Measurements from ENCODE around the gene FBXO31. TPM values are rescaled to one million over a fixed set of nuclear protein-coding genes. Genes with fewer than 3 reads are reported as not detected.
"Not testable (repeated sequence)": the region's sequence is repeated elsewhere in the genome, so short reads cannot be mapped to it uniquely, and the experiment has no call there.

The FBXO31 gene
- total RNA-seq, 1 donor from 2014 or later: 93.3 TPM

DNA sequence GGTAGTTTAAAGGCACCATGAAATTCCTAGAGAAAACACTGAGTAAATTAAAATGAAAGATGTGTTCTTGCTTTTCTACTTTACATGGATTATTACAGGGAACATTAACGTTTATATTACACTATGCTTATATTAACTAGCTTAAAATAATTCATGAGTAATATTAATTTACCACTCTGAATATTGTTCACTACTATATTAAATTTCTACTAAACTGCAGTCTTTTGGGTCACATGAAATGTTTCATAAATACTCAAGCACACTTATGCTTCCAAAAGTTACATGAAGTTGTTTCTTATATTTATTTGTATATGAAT is 5.2 kb upstream of the FBXO31 start:
- no peak for DNase-seq (ENCODE audit: extremely low spot score in 2 of 2)
- Histone ChIP-seq H3K27me3 (no peaks in the 10 kb centered on the region), H3K4me1 (peaks cover 49% of the 10 kb centered on the region), H3K36me3 (no peaks in the 10 kb centered on the region), H3K9me3 (no peaks in the 10 kb centered on the region), H3K4me3 (peak overlapping the region; percentile 21 to 41), H3K27ac (peak overlapping the region; percentile 98)
- no peak for TF ChIP-seq POLR2A (IDR thresholded peaks at IDR 0.05)
- TF ChIP-seq POLR2AphosphoS5 (IDR thresholded peaks at IDR 0.05; ENCODE audit: insufficient read depth in 1 of 2, low read depth in 1 of 2): no peak
- TF ChIP-seq, protein P1, sequence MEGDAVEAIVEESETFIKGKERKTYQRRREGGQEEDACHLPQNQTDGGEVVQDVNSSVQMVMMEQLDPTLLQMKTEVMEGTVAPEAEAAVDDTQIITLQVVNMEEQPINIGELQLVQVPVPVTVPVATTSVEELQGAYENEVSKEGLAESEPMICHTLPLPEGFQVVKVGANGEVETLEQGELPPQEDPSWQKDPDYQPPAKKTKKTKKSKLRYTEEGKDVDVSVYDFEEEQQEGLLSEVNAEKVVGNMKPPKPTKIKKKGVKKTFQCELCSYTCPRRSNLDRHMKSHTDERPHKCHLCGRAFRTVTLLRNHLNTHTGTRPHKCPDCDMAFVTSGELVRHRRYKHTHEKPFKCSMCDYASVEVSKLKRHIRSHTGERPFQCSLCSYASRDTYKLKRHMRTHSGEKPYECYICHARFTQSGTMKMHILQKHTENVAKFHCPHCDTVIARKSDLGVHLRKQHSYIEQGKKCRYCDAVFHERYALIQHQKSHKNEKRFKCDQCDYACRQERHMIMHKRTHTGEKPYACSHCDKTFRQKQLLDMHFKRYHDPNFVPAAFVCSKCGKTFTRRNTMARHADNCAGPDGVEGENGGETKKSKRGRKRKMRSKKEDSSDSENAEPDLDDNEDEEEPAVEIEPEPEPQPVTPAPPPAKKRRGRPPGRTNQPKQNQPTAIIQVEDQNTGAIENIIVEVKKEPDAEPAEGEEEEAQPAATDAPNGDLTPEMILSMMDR (IDR thresholded peaks at IDR 0.05): no peak
- intact Hi-C loops (cut with DNase I): no loop called here

DNA sequence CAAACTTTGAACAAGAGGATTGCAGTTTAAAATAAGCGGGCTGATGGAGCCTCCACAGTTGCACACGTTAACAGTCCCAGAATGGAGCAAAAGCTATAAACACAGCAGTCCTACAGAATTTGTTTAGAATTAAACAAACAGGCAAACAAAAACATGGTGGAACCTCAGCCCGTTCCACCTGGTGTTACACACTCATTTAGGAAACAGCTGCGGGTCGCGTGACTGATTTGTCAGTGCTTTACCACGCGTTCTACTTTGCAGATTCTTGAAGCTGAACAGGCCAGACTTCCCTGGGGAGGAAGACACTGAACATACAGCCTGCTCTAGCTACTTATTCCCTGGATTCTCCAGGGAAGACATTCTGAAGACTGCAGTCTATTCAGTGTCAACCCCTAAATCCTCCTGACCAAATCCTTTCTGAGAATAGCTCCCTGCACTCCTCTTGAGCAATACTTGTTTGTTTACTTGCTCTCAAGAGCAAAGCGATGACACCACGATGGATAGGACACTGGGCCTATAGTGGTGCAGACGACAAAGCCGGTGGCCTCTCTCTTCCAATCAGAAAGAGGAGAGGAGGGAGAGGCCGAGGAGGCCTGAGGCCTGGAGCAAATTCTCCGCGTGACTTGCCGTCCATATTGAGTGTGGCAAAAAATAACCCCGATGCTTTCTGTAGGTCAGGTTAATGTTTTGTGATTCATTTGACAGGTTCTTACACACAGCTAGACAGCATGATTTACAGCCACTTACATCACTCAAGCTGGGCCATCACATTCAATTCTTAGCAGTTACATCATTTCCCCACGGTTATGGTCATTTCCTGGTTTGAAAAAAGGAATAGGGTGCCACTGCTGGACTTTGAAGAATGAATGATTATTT is 4.6 kb upstream of the FBXO31 start:
- peak overlapping the region; percentile 21 to 41 for H3K4me3 ChIP-seq
- TF ChIP-seq, protein P1 (IDR thresholded peaks at IDR 0.05): no peak
- TF ChIP-seq POLR2A (IDR thresholded peaks at IDR 0.05): peak in 1 of 2 donors; percentile 78
- peak; percentile 58 to 100 for TF ChIP-seq POLR2AphosphoS5 (IDR thresholded peaks at IDR 0.05; ENCODE audit: insufficient read depth in 1 of 2, low read depth in 1 of 2)
- H3K36me3 ChIP-seq: no peaks in the 10 kb centered on the region
- H3K27ac ChIP-seq: peak overlapping the region; percentile 98
- intact Hi-C loops (cut with DNase I): no loop called here
- no peaks in the 10 kb centered on the region for H3K27me3 ChIP-seq
- H3K9me3 ChIP-seq: no peaks in the 10 kb centered on the region
- peaks cover 43% of the 10 kb centered on the region for H3K4me1 ChIP-seq
- DNase-seq (ENCODE audit: extremely low spot score in 2 of 2): peak; percentile 99 to 100

DNA sequence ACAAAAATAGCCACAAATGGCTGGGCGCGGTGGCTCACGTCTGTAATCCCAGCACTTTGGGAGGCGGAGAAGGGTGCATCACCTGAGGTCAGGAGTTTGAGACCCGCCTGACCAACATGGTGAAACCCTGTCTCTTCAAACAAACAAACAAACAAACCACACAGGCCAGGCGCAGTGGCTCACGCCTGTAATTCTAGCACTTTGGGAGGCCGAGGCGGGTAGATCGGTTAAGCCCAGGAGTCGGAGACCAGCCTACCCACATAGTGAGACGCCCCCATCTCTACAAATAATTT is 1.2 kb upstream of the FBXO31 start:
- H3K9me3 ChIP-seq; H3K27me3 ChIP-seq; H3K36me3 ChIP-seq; DNase-seq (ENCODE audit: extremely low spot score in 2 of 2): not testable (repeated sequence)
- Histone ChIP-seq H3K4me3 (peak overlapping the region; percentile 62 to 94), H3K4me1 (peaks cover 68% of the 10 kb centered on the region), H3K27ac (peak overlapping the region; percentile 98)
- intact Hi-C loops (cut with DNase I): loop anchor here (5.0 kb wide), 1 partner anchor 58 kb away; no protein-coding TSS in a partner anchor

DNA sequence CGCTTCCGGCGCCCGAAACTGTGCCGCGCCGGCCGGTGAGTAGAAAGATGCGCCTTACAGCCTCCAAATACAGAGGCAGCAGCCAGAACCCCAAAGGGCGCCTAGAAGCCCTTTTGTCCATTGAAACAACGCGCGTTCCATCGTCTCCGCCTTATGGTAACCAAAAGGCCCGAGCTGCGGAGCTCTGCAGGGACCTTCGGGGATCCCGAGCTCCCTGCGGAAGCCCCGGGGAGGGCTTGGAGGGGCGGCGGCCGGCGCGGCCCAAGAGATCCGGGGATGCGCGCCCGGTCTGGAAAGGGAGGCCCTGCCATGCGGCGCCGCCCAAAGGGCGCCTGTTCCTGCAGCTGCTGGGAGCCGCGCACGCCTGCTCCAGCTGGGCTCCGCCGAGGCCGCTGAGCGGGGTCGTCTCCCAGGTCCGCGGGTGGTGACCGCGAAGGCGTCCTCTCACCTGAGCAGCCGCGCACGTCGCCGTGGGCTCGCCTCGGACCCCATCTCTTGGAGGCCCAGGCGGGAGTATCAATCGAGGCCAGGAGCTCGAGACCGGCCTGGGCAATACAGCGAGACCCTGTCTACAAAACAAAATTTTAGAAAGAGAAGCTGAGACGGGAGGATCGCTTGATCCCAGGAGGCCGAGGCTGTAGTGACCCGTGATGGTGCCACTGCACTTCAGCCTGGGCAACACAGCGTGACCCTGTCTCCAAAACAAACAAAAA is 742 bp upstream of the FBXO31 start:
- peak; percentile 29 to 80 for TF ChIP-seq POLR2AphosphoS5 (IDR thresholded peaks at IDR 0.05; ENCODE audit: insufficient read depth in 1 of 2, low read depth in 1 of 2)
- TF ChIP-seq, protein P1 (IDR thresholded peaks at IDR 0.05): no peak
- DNase-seq (ENCODE audit: extremely low spot score in 2 of 2): no peak
- intact Hi-C loops (cut with DNase I): loop anchor here (5.0 kb wide), 1 partner anchor 57 kb away; no protein-coding TSS in a partner anchor

DNA sequence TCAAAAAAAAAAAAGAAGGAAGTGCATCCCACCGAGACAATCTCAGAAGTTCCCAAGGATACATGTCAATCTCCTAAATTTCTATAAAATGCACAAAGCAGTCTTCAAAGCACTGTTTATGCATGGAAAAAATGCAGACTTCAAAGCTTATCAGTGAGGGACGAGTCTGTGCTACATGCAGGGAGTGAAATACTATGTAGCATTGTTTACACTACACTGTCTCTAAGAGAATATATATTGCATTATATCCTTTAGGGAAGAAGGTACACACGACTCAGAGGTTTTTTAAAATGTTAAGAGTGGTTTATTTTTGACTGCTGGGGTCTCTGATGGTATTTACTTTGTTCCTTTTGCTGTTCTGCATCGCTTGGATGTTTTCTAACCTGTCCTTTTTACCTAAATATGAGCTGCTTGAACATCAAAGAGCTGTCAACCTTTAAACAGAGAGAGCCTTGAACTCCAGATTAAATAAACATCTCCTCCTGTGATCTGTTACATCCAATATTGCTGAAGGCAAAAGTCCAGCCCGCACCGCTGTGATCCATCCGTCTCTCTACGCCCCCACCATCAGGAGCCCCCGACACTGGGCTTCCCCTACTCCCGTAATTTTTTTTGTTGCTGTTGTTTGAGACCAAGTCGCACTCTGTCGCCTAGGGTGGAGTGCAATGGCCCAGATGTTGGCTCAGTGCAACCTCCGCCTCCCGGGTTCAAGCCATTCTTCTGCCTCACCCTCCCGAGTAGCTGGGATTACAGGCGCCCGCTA is 1.4 kb downstream of the FBXO31 start:
- no peak for DNase-seq (ENCODE audit: extremely low spot score in 2 of 2)
- no peaks in the 10 kb centered on the region for H3K9me3 ChIP-seq
- intact Hi-C loops (cut with DNase I): loop anchor here (5.0 kb wide), 1 partner anchor 55 kb away; no protein-coding TSS in a partner anchor
- no peaks in the 10 kb centered on the region for H3K36me3 ChIP-seq
- peak overlapping the region; percentile 62 to 94 for H3K4me3 ChIP-seq
- peak overlapping the region; percentile 98 for H3K27ac ChIP-seq
- H3K4me1 ChIP-seq: peaks cover 75% of the 10 kb centered on the region
- no peaks in the 10 kb centered on the region for H3K27me3 ChIP-seq
- no peak for TF ChIP-seq POLR2A (IDR thresholded peaks at IDR 0.05)
- TF ChIP-seq, protein P1 (IDR thresholded peaks at IDR 0.05): no peak
- TF ChIP-seq POLR2AphosphoS5 (IDR thresholded peaks at IDR 0.05; ENCODE audit: insufficient read depth in 1 of 2, low read depth in 1 of 2): no peak

More for the DNA sequence above, 742 bp upstream of the FBXO31 start:
- Histone ChIP-seq H3K27ac (peak overlapping the region; percentile 98), H3K9me3 (no peaks in the 10 kb centered on the region), H3K27me3 (no peaks in the 10 kb centered on the region), H3K4me3 (peak overlapping the region; percentile 62 to 94), H3K36me3 (no peaks in the 10 kb centered on the region), H3K4me1 (peaks cover 73% of the 10 kb centered on the region)
